Hepatocyte (in vitro differentiated cells): Measurements from ENCODE around the gene GPAM. TPM values are rescaled to one million over a fixed set of nuclear protein-coding genes. Genes with fewer than 3 reads are reported as not detected.
A peak's percentile ranks its signal among the peaks of the same experiment; 100 is the strongest.
"Not testable (repeated sequence)": the region's sequence is repeated elsewhere in the genome, so short reads cannot be mapped to it uniquely, and the experiment has no call there.

Source experiments
- DNase-seq: peaks from one replicate; pipeline ENCODE4 v3.0.0-alpha.2; 2016; ENCODE audit warnings: low spot score
- H2AFZ ChIP-seq: fragments of 200-600 bp; sonication (generic); 2 replicates; pipeline ENCODE4 v1.6.0; 2016; ENCODE audit warnings: antibody characterized with exemption, mild to moderate bottlenecking
- H3K27ac ChIP-seq: fragments of 200-600 bp; sonication (generic); 2 replicates; pipeline ENCODE4 v1.5.1; 2016; ENCODE audit warnings: mild to moderate bottlenecking
- H3K27me3 ChIP-seq: fragments of 200-600 bp; sonication (generic); 2 replicates; pipeline ENCODE4 v1.6.1; 2016
- H3K36me3 ChIP-seq: fragments of 200-600 bp; sonication (generic); replicated peaks from 2 replicates; pipeline ENCODE4 v1.5.1; 2016; ENCODE audit warnings: low read depth; ENCODE audit not compliant: insufficient read depth
- H3K4me1 ChIP-seq: fragments of 200-600 bp; sonication (generic); 2 replicates; pipeline ENCODE4 v1.5.1; 2016; ENCODE audit warnings: mild to moderate bottlenecking, moderate library complexity; ENCODE audit not compliant: insufficient read depth
- H3K4me2 ChIP-seq: fragments of 200-600 bp; sonication (generic); 2 replicates; pipeline ENCODE4 v1.6.0; 2016
- H3K4me3 ChIP-seq: fragments of 200-600 bp; sonication (generic); 2 replicates; pipeline ENCODE4 v1.5.1; 2016; ENCODE audit warnings: mild to moderate bottlenecking
- H3K79me2 ChIP-seq: fragments of 200-600 bp; sonication (generic); 2 replicates; pipeline ENCODE4 v1.6.0; 2017; ENCODE audit warnings: mild to moderate bottlenecking
- H3K9me2 ChIP-seq: fragments of 200-600 bp; sonication (generic); replicated peaks from 2 replicates; pipeline ENCODE4 v1.6.0; 2017; ENCODE audit warnings: mild to moderate bottlenecking; ENCODE audit not compliant: insufficient read depth
- H3K9me3 ChIP-seq: fragments of 200-600 bp; sonication (generic); 2 replicates; pipeline ENCODE4 v1.5.1; 2016; ENCODE audit warnings: low read depth, mild to moderate bottlenecking
- H4K20me1 ChIP-seq: fragments of 200-600 bp; sonication (generic); 2 replicates; pipeline ENCODE4 v1.6.0; 2016; ENCODE audit warnings: mild to moderate bottlenecking; ENCODE audit not compliant: insufficient read depth, poor library complexity, severe bottlenecking
- EZH2 ChIP-seq: fragments of 200-600 bp; sonication (generic); IDR thresholded peaks from 2 replicates; pipeline ENCODE4 v1.6.1; 2016; ENCODE audit warnings: antibody characterized with exemption, mild to moderate bottlenecking, borderline replicate concordance
- EZH2phosphoT487 ChIP-seq: fragments of 200-600 bp; sonication (generic); IDR thresholded peaks from one replicate; pipeline ENCODE4 v1.6.1; 2018; ENCODE audit warnings: antibody characterized with exemption, mild to moderate bottlenecking, low read depth, moderate library complexity; ENCODE audit not compliant: unreplicated experiment, severe bottlenecking
- WGBS: methylation state at CpG from one replicate; pipeline ENCODE4 v1.1.6; 2016; ENCODE audit warnings: low lambda C conversion rate; ENCODE audit errors: missing lambda C conversion rate; 5-methylcytosine and 5-hydroxymethylcytosine counted together
- polyA plus RNA-seq: library from polyadenylated mRNA; unstranded; fragments of >200 nt; fragmentation: Nextera tagmentation; extraction: Ambion mirVana; gene quantifications from 2 replicates; pipeline ENCODE4 v1.2.1, GENCODE V29; 2016
- total RNA-seq: library from RNA; depleted of rRNA; stranded (reverse); fragments of >200 nt; gene quantifications from 2 replicates; pipeline ENCODE4 v1.2.3, GENCODE V29; 2014
- TF ChIP-seq, protein P1 (sequence below): fragments of 200-600 bp; sonication (generic); IDR thresholded peaks from 2 replicates; pipeline ENCODE4 v1.5.1; 2016; ENCODE audit warnings: antibody characterized with exemption, mild to moderate bottlenecking; ENCODE audit not compliant: poor library complexity

The GPAM gene
- total and polyA plus RNA-seq, 2 experiments from 2014 or later = 7.8 to 49.2 TPM

GRCh38 chr10:112230325-112230988 is 46.9 kb upstream of the GPAM start:
- DNase-seq = no peak
- WGBS = 26% methylated on average over 1 of the region's 1 CpG
- H3K27me3 ChIP-seq = no peaks in the 10 kb centered on the region

GRCh38 chr10:112229901-112230300 is 46.3 kb upstream of the GPAM start:
- no peaks in the 10 kb centered on the region for H3K9me3 ChIP-seq
- H3K79me2 ChIP-seq = no peaks in the 10 kb centered on the region
- H3K4me3 ChIP-seq = no peak overlapping the region
- peaks cover 5% of the 10 kb centered on the region for H3K4me1 ChIP-seq
- 90% methylated on average over 3 of the region's 3 CpGs for WGBS
- no peaks in the 10 kb centered on the region for H3K27me3 ChIP-seq
- H4K20me1 ChIP-seq = no peaks in the 10 kb centered on the region
- H3K27ac ChIP-seq = no peak overlapping the region
- H2AFZ ChIP-seq = no peak overlapping the region
- H3K4me2 ChIP-seq = no peak overlapping the region
- no peaks in the 10 kb centered on the region for H3K36me3 ChIP-seq
- H3K9me2 ChIP-seq = no peaks in the 10 kb centered on the region
- DNase-seq = no peak
- no peak for TF ChIP-seq EZH2
- TF ChIP-seq EZH2phosphoT487 = no peak
- TF ChIP-seq, protein P1, sequence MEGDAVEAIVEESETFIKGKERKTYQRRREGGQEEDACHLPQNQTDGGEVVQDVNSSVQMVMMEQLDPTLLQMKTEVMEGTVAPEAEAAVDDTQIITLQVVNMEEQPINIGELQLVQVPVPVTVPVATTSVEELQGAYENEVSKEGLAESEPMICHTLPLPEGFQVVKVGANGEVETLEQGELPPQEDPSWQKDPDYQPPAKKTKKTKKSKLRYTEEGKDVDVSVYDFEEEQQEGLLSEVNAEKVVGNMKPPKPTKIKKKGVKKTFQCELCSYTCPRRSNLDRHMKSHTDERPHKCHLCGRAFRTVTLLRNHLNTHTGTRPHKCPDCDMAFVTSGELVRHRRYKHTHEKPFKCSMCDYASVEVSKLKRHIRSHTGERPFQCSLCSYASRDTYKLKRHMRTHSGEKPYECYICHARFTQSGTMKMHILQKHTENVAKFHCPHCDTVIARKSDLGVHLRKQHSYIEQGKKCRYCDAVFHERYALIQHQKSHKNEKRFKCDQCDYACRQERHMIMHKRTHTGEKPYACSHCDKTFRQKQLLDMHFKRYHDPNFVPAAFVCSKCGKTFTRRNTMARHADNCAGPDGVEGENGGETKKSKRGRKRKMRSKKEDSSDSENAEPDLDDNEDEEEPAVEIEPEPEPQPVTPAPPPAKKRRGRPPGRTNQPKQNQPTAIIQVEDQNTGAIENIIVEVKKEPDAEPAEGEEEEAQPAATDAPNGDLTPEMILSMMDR = no peak

More at GRCh38 chr10:112230325-112230988, 46.9 kb upstream of the GPAM start:
- Histone ChIP-seq H3K4me1 (peaks cover 5% of the 10 kb centered on the region), H2AFZ (peak overlapping the region; percentile 47), H3K27ac (peak overlapping the region; percentile 15), H3K9me2 (no peaks in the 10 kb centered on the region), H3K9me3 (no peaks in the 10 kb centered on the region), H3K36me3 (no peaks in the 10 kb centered on the region), H3K4me2 (no peak overlapping the region), H3K79me2 (no peaks in the 10 kb centered on the region), H4K20me1 (no peaks in the 10 kb centered on the region), H3K4me3 (no peak overlapping the region)
- TF ChIP-seq, protein P1 = no peak
- no peak for TF ChIP-seq EZH2
- no peak for TF ChIP-seq EZH2phosphoT487

- 96% methylated on average over 2 of the region's 2 CpGs for WGBS
- no peak for DNase-seq
- Histone ChIP-seq H3K4me3 (no peak overlapping the region), H2AFZ (no peak overlapping the region), H3K27me3 (no peaks in the 10 kb centered on the region), H3K4me2 (no peak overlapping the region), H3K9me3 (no peaks in the 10 kb centered on the region), H4K20me1 (no peaks in the 10 kb centered on the region), H3K79me2 (no peaks in the 10 kb centered on the region), H3K27ac (no peak overlapping the region), H3K4me1 (peaks cover 5% of the 10 kb centered on the region), H3K36me3 (no peaks in the 10 kb centered on the region), H3K9me2 (no peaks in the 10 kb centered on the region)
- TF ChIP-seq, protein P1 = no peak
- no peak for TF ChIP-seq EZH2phosphoT487
- TF ChIP-seq EZH2 = no peak
These were observed 45.5 kb upstream of the GPAM start for GRCh38 chr10:112229096-112229495.

GRCh38 chr10:112228366-112229088 is 45.0 kb upstream of the GPAM start:
- not testable (repeated sequence) for H3K27me3 ChIP-seq, H3K79me2 ChIP-seq, H3K4me3 ChIP-seq, H2AFZ ChIP-seq, H4K20me1 ChIP-seq, DNase-seq, H3K4me2 ChIP-seq, H3K36me3 ChIP-seq, H3K9me3 ChIP-seq, H3K4me1 ChIP-seq, H3K9me2 ChIP-seq
- peak overlapping the region; percentile 49 for H3K27ac ChIP-seq
- WGBS = 90% methylated on average over 3 of the region's 3 CpGs
